Right ventricle myocardium inferior (tissue), 1 donor: ENCODE data around the gene MAP1LC3B2. TPM values are rescaled to one million over a fixed set of nuclear protein-coding genes. Genes with fewer than 3 reads are reported as not detected.

ENCODE experiments used
- ATAC-seq: fragments of 200-7000 bp; cut with Tn5 transposase; one replicate; pipeline ENCODE4 v1.9.1; 2020; ENCODE audit warnings: mild to moderate bottlenecking, moderate library complexity
- DNase-seq: peaks from one replicate; pipeline ENCODE4 v3.0.0; 2021; ENCODE audit errors: missing footprints
- intact Hi-C: fragments of 100-400 bp; cut with DNase I; formaldehyde crosslinking; loops from one replicate; pipeline ENCODE4 v1.11.0; 2022
- long read RNA-seq: library from polyadenylated mRNA; unstranded; transcript quantifications from one replicate; pipeline ENCODE4 v2.0.0, GENCODE V29; 2021
- total RNA-seq: library from RNA; stranded (reverse); fragmentation: NEBNext Ultra II Directional; extraction: Animal tissue kit (Norgen Biotek cat#: 25700); gene quantifications from one replicate; pipeline ENCODE4 v1.2.1, GENCODE V29; 2021
- donor health status: DM: no; HTN: yes; CAD: no; lungs with severe emphysema.

Gene MAP1LC3B2
- 3.5 TPM for total RNA-seq
- long read RNA-seq = 0 reads

GRCh38 chr12:116559162-116559935 lies at the start of gene MAP1LC3B2:
Gene MAP1LC3B2 (plus strand): TSS chr12:116559381. CDS start chr12:116575943, 16,562 bp downstream.
- DNase-seq (peak; percentile 75), ATAC-seq (peak; percentile 81)
- intact Hi-C loops = no loop called here

GRCh38 chr12:116513944-116514343 lies 45.2 kb upstream of the MAP1LC3B2 start:
- intact Hi-C loops = no loop called here
- DNase-seq (no peak), ATAC-seq (no peak)

DNA sequence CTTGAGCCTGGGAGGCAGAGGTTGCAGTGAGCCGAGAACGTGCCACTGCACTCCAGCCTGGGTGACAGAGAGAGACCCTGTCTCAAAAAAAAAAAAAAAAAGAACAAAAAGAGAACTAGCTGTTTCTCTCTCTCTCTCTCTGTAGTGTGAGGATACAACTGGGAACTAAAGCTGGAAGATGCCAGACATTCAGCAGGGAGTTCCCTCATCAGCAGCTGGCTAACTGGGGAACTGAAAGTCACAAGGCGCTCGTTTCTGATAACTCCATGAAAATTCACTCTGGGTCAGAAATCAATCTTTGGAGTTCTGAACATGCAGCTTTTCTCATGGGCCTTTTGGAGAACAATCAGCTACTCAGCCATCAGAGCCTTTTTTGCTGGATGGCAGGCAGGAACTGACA lies 43.5 kb upstream of the MAP1LC3B2 start:
- ATAC-seq (peak; percentile 60), DNase-seq (no peak)
- intact Hi-C loops = no loop called here

- intact Hi-C loops = no loop called here
- DNase-seq = no peak
- no peak for ATAC-seq
These were observed 42.5 kb upstream of the MAP1LC3B2 start for GRCh38 chr12:116516657-116517056.

- ATAC-seq = no peak
- intact Hi-C loops = no loop called here
- no peak for DNase-seq
These were observed 41.6 kb upstream of the MAP1LC3B2 start for GRCh38 chr12:116517431-116518045.

GRCh38 chr12:116520225-116520760 lies 38.9 kb upstream of the MAP1LC3B2 start:
- intact Hi-C loops = no loop called here
- ATAC-seq (no peak), DNase-seq (no peak)

DNA sequence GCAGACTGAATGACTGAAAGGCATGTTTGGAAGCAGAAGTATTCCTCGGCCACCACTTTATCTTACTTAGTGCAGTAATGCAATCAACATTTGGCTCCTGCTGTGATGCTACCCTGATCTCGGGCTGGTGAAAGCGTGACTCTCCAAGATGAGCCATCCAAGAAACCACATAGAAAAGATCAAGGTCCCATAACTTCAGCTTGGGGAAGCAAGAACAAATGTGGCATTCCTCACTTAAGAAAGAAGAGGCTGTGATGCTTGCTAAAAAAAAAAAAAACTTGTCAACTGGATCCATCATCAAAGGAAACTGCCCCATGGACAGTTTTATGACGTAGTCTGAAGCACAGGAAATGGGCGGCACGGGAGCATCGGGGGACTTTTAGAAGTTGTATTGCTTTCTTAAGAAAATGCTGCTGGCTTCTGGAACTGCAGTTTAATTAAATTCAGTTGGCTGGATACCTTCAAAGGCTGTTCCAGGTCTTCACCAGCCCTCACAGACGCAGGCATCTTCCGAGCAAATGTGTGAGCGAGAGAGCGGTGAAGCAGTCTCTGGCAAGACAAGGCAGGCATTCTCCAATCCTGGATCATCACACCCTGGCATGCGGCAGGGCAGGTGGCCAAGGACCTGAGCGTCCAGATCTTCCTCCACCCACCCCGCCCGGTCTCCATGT lies 38.2 kb upstream of the MAP1LC3B2 start:
- intact Hi-C loops = no loop called here
- DNase-seq (no peak), ATAC-seq (no peak)

- DNase-seq (no peak), ATAC-seq (no peak)
- intact Hi-C loops = no loop called here
These were observed 34.9 kb upstream of the MAP1LC3B2 start for GRCh38 chr12:116524311-116524710.

- ATAC-seq (no peak), DNase-seq (no peak)
- intact Hi-C loops = no loop called here
These were observed 34.2 kb upstream of the MAP1LC3B2 start for GRCh38 chr12:116524964-116525379.

DNA sequence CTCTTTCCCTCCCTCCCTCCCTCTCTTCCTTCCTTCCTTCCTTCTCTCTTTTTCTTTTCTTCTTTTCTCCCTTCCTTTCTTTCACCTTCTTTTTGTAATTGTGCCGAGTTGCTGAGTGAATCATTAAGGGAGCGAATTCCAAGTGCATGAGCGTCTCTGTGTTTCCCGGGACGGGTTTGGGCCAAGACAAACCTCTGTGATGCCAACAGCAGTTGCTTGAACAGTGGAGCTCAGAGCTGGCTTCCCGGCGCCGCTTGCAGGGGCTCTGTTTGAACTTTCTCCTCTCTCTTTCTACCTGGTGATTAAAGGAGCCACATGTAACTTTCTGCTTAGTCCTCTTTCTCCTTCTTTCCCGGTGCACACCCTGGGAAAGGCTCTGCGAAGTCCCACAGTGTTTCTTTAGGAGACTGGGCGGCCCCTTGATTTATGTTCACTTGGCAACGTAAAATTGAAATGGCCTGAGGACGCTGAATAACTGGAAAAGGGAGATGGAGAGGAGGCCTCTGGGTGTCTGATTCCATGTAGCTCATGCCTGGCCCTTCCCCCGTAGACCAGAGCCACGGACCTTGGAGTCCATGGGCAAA lies 33.7 kb upstream of the MAP1LC3B2 start:
- peak; percentile 87 for ATAC-seq
- intact Hi-C loops = no loop called here
- peak; percentile 63 for DNase-seq

DNA sequence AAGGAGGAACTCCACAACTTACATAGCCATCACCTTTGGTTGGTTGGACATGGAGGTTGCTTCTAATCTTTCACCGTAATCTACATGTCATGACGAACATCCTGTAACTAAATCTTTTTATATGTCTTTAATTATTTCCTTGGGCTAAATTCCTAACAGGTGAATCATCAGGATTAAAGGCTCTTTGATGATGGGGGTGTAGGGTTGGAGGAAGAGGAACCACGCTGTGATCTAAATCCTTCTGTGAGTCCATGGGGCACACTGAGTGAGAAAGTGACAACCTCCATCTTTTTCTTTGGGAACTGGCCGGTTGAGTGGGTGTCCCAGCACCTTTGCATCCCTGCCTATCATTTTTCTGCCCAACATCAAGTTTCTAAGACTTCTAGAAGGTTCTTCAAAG lies 31.1 kb upstream of the MAP1LC3B2 start:
- intact Hi-C loops = no loop called here
- DNase-seq = no peak
- ATAC-seq = no peak

DNA sequence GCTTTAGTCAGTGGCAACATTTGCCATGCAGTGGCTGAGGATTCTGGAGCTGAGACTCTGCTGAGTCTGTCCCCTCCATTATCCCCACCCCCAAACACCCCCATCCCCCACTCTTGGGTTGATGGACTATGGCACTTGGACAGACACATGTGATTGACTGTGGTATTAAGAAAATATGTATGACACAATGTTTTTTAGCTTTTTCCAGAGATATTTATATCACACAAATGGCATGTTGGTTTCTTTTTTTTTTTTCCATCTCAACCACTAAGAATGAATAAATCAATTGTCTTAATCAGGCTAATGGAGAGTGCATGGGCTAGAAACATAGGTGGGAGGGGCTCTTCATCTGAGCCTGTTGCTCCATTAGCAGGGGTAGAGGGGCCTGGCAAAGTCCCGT lies 30.7 kb upstream of the MAP1LC3B2 start:
- DNase-seq (no peak), ATAC-seq (no peak)
- intact Hi-C loops = no loop called here

- intact Hi-C loops = no loop called here
- DNase-seq (no peak), ATAC-seq (no peak)
These were observed 30.1 kb upstream of the MAP1LC3B2 start for GRCh38 chr12:116529048-116529447.

DNA sequence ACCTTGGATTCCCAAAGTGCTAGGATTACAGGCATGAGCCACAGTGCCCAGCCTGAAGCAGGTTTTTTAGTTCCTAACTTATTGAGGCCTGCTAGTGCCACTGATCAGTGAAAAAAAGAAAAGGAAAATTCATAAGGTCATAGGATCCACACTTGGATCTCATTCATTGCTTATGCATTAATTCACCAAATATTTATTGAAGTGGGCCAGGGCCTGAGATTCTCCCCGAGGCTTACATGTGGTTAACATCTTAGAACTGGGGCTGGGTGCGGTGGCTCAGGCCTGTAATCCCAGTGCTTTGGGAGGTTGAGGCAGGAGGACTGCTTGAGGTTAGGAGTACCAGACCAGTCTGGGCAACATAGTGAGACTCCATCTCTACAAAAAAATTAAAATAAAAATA lies 29.5 kb upstream of the MAP1LC3B2 start:
- intact Hi-C loops = no loop called here
- no peak for ATAC-seq
- DNase-seq = no peak

GRCh38 chr12:116532428-116532827 lies 26.8 kb upstream of the MAP1LC3B2 start:
- ATAC-seq = no peak
- intact Hi-C loops = no loop called here
- DNase-seq = no peak

DNA sequence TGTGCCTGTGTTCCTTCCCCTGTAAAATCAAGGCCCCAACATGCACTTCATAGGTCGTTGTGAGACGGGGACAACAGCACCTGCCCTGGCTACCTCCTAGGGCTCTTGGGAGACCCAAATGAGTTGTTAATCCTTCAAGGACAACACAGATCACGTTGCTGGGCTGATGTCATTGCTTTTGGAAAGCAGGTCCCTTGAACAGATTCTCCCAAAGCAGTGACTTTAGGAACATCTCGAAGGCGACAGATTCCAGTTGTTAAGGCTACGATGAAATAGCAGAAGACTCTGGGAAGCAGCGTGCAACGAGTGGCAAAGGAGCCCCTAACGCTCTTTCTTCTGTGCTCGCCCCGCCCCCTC lies 26.2 kb upstream of the MAP1LC3B2 start:
- ATAC-seq = no peak
- intact Hi-C loops = no loop called here
- DNase-seq = no peak

DNA sequence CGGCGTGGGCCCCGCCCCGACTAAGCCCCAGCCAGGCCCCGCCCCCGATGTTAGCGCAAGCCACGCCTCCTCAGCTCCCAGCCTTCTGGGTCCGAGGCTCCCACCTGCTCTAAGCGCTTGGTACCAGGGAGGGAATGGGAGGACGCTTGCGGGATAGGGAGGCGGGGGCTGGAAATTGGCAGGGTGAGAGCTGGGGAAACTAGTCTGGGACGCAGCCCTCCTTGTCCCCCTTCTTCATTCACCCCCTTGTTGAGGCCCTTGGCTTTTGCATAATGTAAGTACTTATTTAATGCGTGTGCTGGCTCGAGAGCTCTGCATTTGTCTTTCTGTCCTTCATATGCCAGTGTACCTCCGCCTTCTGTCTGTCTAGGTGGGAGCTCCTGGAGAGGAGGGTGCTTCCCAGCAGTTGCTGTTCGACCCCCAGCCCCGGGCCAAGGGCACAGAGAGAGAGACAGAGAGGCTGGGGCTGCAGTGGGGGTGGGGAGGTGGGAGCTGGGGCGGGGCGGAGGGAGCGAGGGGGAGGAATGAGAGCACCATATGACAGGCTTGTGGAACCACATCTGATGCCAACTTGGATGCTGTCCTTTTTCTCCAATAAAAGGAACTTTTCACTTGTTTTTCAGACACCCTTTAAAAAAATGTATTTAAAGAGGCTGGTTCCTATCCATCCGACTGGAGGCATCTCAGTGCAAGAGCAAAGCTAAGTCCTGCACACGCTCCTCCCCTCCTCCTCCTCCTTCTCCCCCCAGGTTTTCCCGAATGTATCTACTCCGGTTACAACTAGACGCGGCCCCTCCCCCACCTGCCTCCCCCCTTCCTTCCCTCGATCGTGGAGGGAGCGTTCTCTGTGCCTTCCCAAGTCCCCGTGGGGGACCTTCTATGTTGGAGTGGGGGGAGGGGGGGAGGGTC lies 25.6 kb upstream of the MAP1LC3B2 start:
- peak; percentile 74 for ATAC-seq
- peak; percentile 86 for DNase-seq
- intact Hi-C loops = no loop called here

DNA sequence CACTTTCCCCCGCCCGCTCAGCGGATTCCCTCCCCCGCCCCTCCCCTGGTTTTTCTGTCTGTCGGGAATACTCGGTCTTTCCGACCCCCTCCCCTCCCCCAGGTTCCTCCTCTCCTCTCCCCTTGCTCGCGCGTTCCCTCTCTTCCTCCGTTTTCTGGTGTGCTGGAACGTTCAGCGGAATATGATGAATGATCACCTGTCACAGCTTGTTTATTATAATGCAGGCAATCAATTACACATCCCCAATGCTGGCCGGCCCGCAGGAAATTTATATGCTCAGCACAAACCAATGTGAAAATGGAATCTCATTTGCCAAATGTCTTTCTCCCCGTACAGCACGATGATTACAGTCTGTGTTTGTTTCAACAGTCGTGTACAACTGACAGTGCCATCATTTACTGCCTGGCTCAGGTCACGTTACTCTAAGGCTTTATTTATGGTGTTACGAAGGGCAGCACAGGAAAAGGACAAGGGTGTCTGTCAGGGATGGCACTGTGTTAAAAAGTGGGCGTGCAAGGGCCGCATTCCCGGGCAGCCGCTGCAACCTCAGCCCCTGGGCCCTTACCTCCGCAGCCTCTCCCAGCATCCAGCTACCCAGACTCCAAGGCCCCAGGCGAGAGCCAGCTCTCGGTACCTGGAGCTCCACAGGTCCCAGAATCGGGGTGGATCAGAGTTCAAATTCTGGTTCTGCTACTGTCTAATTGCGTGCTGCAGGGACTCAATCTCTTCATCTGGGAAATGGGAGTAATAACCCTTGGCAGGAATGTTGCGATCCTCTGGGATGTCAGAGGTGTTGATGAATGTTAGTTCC lies 24.7 kb upstream of the MAP1LC3B2 start:
- DNase-seq (no peak), ATAC-seq (no peak)
- intact Hi-C loops = no loop called here
